Activated CD4-positive, alpha-beta memory T cell treated with anti-CD3 and anti-CD28 coated beads for 36 hours (primary cell): ENCODE results near the gene DHCR7. TPM values are rescaled to one million over a fixed set of nuclear protein-coding genes. Genes with fewer than 3 reads are reported as not detected.

Source experiments
- CTCF ChIA-PET: fragments of 350-600 bp; sonication (Branson Sonifier 250); formaldehyde crosslinking; loops from one replicate; lab custom pipeline; 2021; ENCODE audit warnings: antibody characterized with exemption, inconsistent platforms; lab: Charles Lee
- POLR2A ChIA-PET: fragments of 350-600 bp; sonication (Branson Sonifier 250); formaldehyde crosslinking; loops from one replicate; lab custom pipeline; 2021; ENCODE audit warnings: antibody characterized with exemption; lab: Charles Lee
- DNase-seq: peaks from one replicate; pipeline ENCODE4 v3.0.0-alpha.2; 2020
- H3K27ac Mint-ChIP-seq: one replicate; pipeline ENCODE4 v1.8.0; 2021; ENCODE audit warnings: mixed read lengths
- H3K27me3 Mint-ChIP-seq: one replicate; pipeline ENCODE4 v1.8.0; 2021; ENCODE audit warnings: mixed read lengths
- H3K36me3 Mint-ChIP-seq: one replicate; pipeline ENCODE4 v1.8.0; 2021; ENCODE audit warnings: mixed read lengths
- H3K4me1 Mint-ChIP-seq: one replicate; pipeline ENCODE4 v1.8.0; 2021; ENCODE audit warnings: low read depth, mixed read lengths
- H3K4me3 Mint-ChIP-seq: one replicate; pipeline ENCODE4 v1.8.0; 2021; ENCODE audit warnings: mild to moderate bottlenecking, mixed read lengths
- H3K9me3 Mint-ChIP-seq: one replicate; pipeline ENCODE4 v1.8.0; 2021; ENCODE audit warnings: mixed read lengths
- intact Hi-C: fragments of 100-400 bp; cut with micrococcal nuclease; formaldehyde crosslinking; loops from one replicate; pipeline ENCODE4 v1.15.1; 2023
- total RNA-seq, 2 experiments: library from RNA; stranded (reverse); gene quantifications; one replicate each; pipeline ENCODE4 v1.2.3, GENCODE V29; 2021

DHCR7 gene
- total RNA-seq, 2 experiments from 2014 or later, result 61.4 to 63.5 TPM

GRCh38 chr11:71459767-71460320 is 11.7 kb upstream of the DHCR7 start:
- POLR2A ChIA-PET, result no interaction called here
- DNase-seq, result no peak
- H3K4me3 Mint-ChIP-seq, result no peak overlapping the region
- H3K4me1 Mint-ChIP-seq, result peaks cover 3% of the 10 kb centered on the region
- H3K9me3 Mint-ChIP-seq, result no peaks in the 10 kb centered on the region
- CTCF ChIA-PET, result no interaction called here
- no peak overlapping the region for H3K27ac Mint-ChIP-seq
- H3K27me3 Mint-ChIP-seq, result no peaks in the 10 kb centered on the region
- peaks cover 59% of the 10 kb centered on the region for H3K36me3 Mint-ChIP-seq
- intact Hi-C loops, result no loop called here

- no peaks in the 10 kb centered on the region for H3K27me3 Mint-ChIP-seq
- H3K4me1 Mint-ChIP-seq, result peaks cover 8% of the 10 kb centered on the region
- no peak overlapping the region for H3K27ac Mint-ChIP-seq
- no peak for DNase-seq
- POLR2A ChIA-PET, result no interaction called here
- intact Hi-C loops, result no loop called here
- no peak overlapping the region for H3K4me3 Mint-ChIP-seq
- H3K36me3 Mint-ChIP-seq, result peaks cover 62% of the 10 kb centered on the region
- no peaks in the 10 kb centered on the region for H3K9me3 Mint-ChIP-seq
- CTCF ChIA-PET, result no interaction called here
Observed at GRCh38 chr11:71459076-71459766, 11.0 kb upstream of the DHCR7 start.

- peaks cover 54% of the 10 kb centered on the region for H3K36me3 Mint-ChIP-seq
- H3K4me1 Mint-ChIP-seq, result peaks cover 14% of the 10 kb centered on the region
- intact Hi-C loops, result no loop called here
- no peak for DNase-seq
- no peaks in the 10 kb centered on the region for H3K27me3 Mint-ChIP-seq
- H3K4me3 Mint-ChIP-seq, result no peak overlapping the region
- POLR2A ChIA-PET, result no interaction called here
- H3K9me3 Mint-ChIP-seq, result no peaks in the 10 kb centered on the region
- no peak overlapping the region for H3K27ac Mint-ChIP-seq
- CTCF ChIA-PET, result no interaction called here
Observed at GRCh38 chr11:71458146-71459070, 10.2 kb upstream of the DHCR7 start.

- CTCF ChIA-PET, result no interaction called here
- H3K36me3 Mint-ChIP-seq, result peaks cover 42% of the 10 kb centered on the region
- no peak for DNase-seq
- H3K9me3 Mint-ChIP-seq, result no peaks in the 10 kb centered on the region
- H3K4me1 Mint-ChIP-seq, result peaks cover 22% of the 10 kb centered on the region
- intact Hi-C loops, result no loop called here
- no peak overlapping the region for H3K4me3 Mint-ChIP-seq
- H3K27me3 Mint-ChIP-seq, result no peaks in the 10 kb centered on the region
- POLR2A ChIA-PET, result no interaction called here
- H3K27ac Mint-ChIP-seq, result no peak overlapping the region
Observed at GRCh38 chr11:71456831-71457230, 8.6 kb upstream of the DHCR7 start.

GRCh38 chr11:71456294-71456693 is 8.1 kb upstream of the DHCR7 start:
- Mint-ChIP-seq H3K4me3 (no peak overlapping the region), H3K4me1 (peaks cover 28% of the 10 kb centered on the region), H3K9me3 (no peaks in the 10 kb centered on the region), H3K27me3 (no peaks in the 10 kb centered on the region), H3K36me3 (peaks cover 38% of the 10 kb centered on the region), H3K27ac (no peak overlapping the region)
- DNase-seq, result no peak
- ChIA-PET CTCF (no interaction called here), POLR2A (no interaction called here)
- intact Hi-C loops, result no loop called here

GRCh38 chr11:71454470-71455113 is 6.4 kb upstream of the DHCR7 start:
- Mint-ChIP-seq H3K9me3 (no peaks in the 10 kb centered on the region), H3K4me1 (peaks cover 42% of the 10 kb centered on the region), H3K27me3 (no peaks in the 10 kb centered on the region), H3K27ac (no peak overlapping the region), H3K36me3 (peaks cover 22% of the 10 kb centered on the region), H3K4me3 (peak overlapping the region; percentile 51)
- POLR2A ChIA-PET, result no interaction called here
- CTCF ChIA-PET, result no interaction called here
- intact Hi-C loops, result loop anchor here (5.0 kb wide), 2 partner anchors 33 to 1252 kb away; partner anchors contain the start of gene FADD
- peak; percentile 18 for DNase-seq

GRCh38 chr11:71453918-71454304 is 5.7 kb upstream of the DHCR7 start:
- peak overlapping the region; percentile 58 for H3K27ac Mint-ChIP-seq
- H3K27me3 Mint-ChIP-seq, result no peaks in the 10 kb centered on the region
- peaks cover 47% of the 10 kb centered on the region for H3K4me1 Mint-ChIP-seq
- H3K4me3 Mint-ChIP-seq, result peak overlapping the region; percentile 93
- CTCF ChIA-PET, result no interaction called here
- no peaks in the 10 kb centered on the region for H3K9me3 Mint-ChIP-seq
- intact Hi-C loops, result loop anchor here (5.0 kb wide), 2 partner anchors 33 to 1252 kb away; partner anchors contain the start of gene FADD
- DNase-seq, result no peak
- H3K36me3 Mint-ChIP-seq, result peaks cover 20% of the 10 kb centered on the region
- POLR2A ChIA-PET, result no interaction called here

- Mint-ChIP-seq H3K4me1 (peaks cover 47% of the 10 kb centered on the region), H3K4me3 (peak within 1 kb of the TSS; percentile 93), H3K27ac (peak within 1 kb of the TSS; percentile 89), H3K36me3 (peaks cover 23% of the 10 kb centered on the region), H3K9me3 (no peaks in the 10 kb centered on the region), H3K27me3 (no peaks in the 10 kb centered on the region)
- intact Hi-C loops, result loop anchor here (5.0 kb wide), 2 partner anchors 34 to 1251 kb away; partner anchors contain the start of gene FADD
- ChIA-PET POLR2A (interaction anchor here (0.7 kb wide), 1 partner anchor 36 kb away, joined by 4 read pairs; no protein-coding TSS in a partner anchor), CTCF (no interaction called here)
- peak; percentile 97 for DNase-seq
Observed at GRCh38 chr11:71453037-71453917, 5.1 kb upstream of the DHCR7 start, which contains the start of gene NADSYN1. Gene NADSYN1 (plus strand): TSS chr11:71453203. CDS start chr11:71453297, 94 bp downstream.

GRCh38 chr11:71452199-71453036 is 4.2 kb upstream of the DHCR7 start:
- H3K9me3 Mint-ChIP-seq, result no peaks in the 10 kb centered on the region
- peak; percentile 73 for DNase-seq
- H3K36me3 Mint-ChIP-seq, result peaks cover 24% of the 10 kb centered on the region
- peaks cover 51% of the 10 kb centered on the region for H3K4me1 Mint-ChIP-seq
- intact Hi-C loops, result loop anchor here (5.0 kb wide), 2 partner anchors 35 to 1250 kb away; partner anchors contain the start of gene FADD
- POLR2A ChIA-PET, result interaction anchor here (0.7 kb wide), 1 partner anchor 37 kb away, joined by 4 read pairs; no protein-coding TSS in a partner anchor
- H3K4me3 Mint-ChIP-seq, result peak overlapping the region; percentile 93
- CTCF ChIA-PET, result no interaction called here
- peak overlapping the region; percentile 89 for H3K27ac Mint-ChIP-seq
- H3K27me3 Mint-ChIP-seq, result no peaks in the 10 kb centered on the region

GRCh38 chr11:71451596-71452198 is 3.5 kb upstream of the DHCR7 start:
- peaks cover 58% of the 10 kb centered on the region for H3K4me1 Mint-ChIP-seq
- H3K4me3 Mint-ChIP-seq, result peak overlapping the region; percentile 93
- no peak for DNase-seq
- peak overlapping the region; percentile 89 for H3K27ac Mint-ChIP-seq
- H3K36me3 Mint-ChIP-seq, result peaks cover 30% of the 10 kb centered on the region
- ChIA-PET POLR2A (no interaction called here), CTCF (no interaction called here)
- no peaks in the 10 kb centered on the region for H3K27me3 Mint-ChIP-seq
- intact Hi-C loops, result loop anchor here (5.0 kb wide), 2 partner anchors 36 to 1249 kb away; partner anchors contain the start of gene FADD
- peaks cover under 1% of the 10 kb centered on the region for H3K9me3 Mint-ChIP-seq
